Cerebellar nuclear complex (tissue), 1 donor: ENCODE results near the gene MIS18BP1.
"Not testable (repeated sequence)": the region's sequence is repeated elsewhere in the genome, so short reads cannot be mapped to it uniquely, and the experiment has no call there.

ENCODE experiments used
- DNase-seq, 2 experiments: peaks; one replicate each; lab custom pipeline; 2025; lab: John Stamatoyannopoulos, UW

Gene MIS18BP1

GRCh38 chr14:45246151-45246550 is 6.9 kb downstream of the MIS18BP1 start:
- DNase-seq, result no peak

- DNase-seq, result no peak
These were observed 10.3 kb downstream of the MIS18BP1 start for GRCh38 chr14:45242706-45243105.

GRCh38 chr14:45238988-45239387 is 14.0 kb downstream of the MIS18BP1 start:
- DNase-seq, result no peak

GRCh38 chr14:45227566-45227965 is 25.4 kb downstream of the MIS18BP1 start:
- no peak for DNase-seq

- no peak for DNase-seq
These were observed 30.3 kb downstream of the MIS18BP1 start for GRCh38 chr14:45222485-45223262.

- not testable (repeated sequence) for DNase-seq
These were observed 38.7 kb downstream of the MIS18BP1 start for GRCh38 chr14:45214341-45214740.

- DNase-seq, result not testable (repeated sequence)
These were observed 39.3 kb downstream of the MIS18BP1 start for GRCh38 chr14:45213716-45214115.

GRCh38 chr14:45212231-45212630 is 40.8 kb downstream of the MIS18BP1 start:
- DNase-seq, result no peak

- DNase-seq, result no peak
These were observed 41.7 kb downstream of the MIS18BP1 start for GRCh38 chr14:45211295-45211694.

GRCh38 chr14:45210159-45210558 is 42.8 kb downstream of the MIS18BP1 start:
- DNase-seq, result no peak

- DNase-seq, result no peak
These were observed 48.8 kb downstream of the MIS18BP1 start for GRCh38 chr14:45204241-45204640.

- DNase-seq, result no peak
These were observed 51.1 kb downstream of the MIS18BP1 start for GRCh38 chr14:45201905-45202304.

GRCh38 chr14:45199230-45199629 is 53.8 kb downstream of the MIS18BP1 start:
- DNase-seq, result no peak

- DNase-seq, result no peak
These were observed 54.5 kb downstream of the MIS18BP1 start for GRCh38 chr14:45198551-45198950.

- no peak for DNase-seq
These were observed 58.0 kb downstream of the MIS18BP1 start for GRCh38 chr14:45194964-45195363.

- no peak for DNase-seq
These were observed 67.7 kb downstream of the MIS18BP1 start for GRCh38 chr14:45185100-45185814.

- no peak for DNase-seq
These were observed 71.2 kb downstream of the MIS18BP1 start for GRCh38 chr14:45181806-45182205.

GRCh38 chr14:45181329-45181728 is 71.7 kb downstream of the MIS18BP1 start:
- DNase-seq, result no peak

- DNase-seq, result no peak
These were observed 75.9 kb downstream of the MIS18BP1 start for GRCh38 chr14:45177076-45177475.

GRCh38 chr14:45169906-45170305 is 83.1 kb downstream of the MIS18BP1 start:
- no peak for DNase-seq

GRCh38 chr14:45156067-45156466 is 96.9 kb downstream of the MIS18BP1 start:
- DNase-seq, result no peak
